K562 (cell line): ENCODE results near the gene ITPKB. TPM values are rescaled to one million over a fixed set of nuclear protein-coding genes. Genes with fewer than 3 reads are reported as not detected.

Source experiments
- ATAC-seq: fragments of 200-7000 bp; cut with Tn5 transposase; 3 replicates; pipeline ENCODE4 v1.9.1; 2020; ENCODE audit warnings: moderate library complexity
- BruUV-seq: library from RNA; stranded (reverse); fragments of 400-500 nt; replicated peaks from 2 replicates; lab custom pipeline; 2021; lab: Mats Ljungman, UMichigan
- CTCF ChIA-PET: fragments of 300-600 bp; formaldehyde crosslinking; extraction: SDS; loops from one replicate; lab custom pipeline; 2021; ENCODE audit warnings: low intra/inter-chr PET ratio; lab: Yijun Ruan, JAX
- POLR2A ChIA-PET: fragments of 300-600, 350-650 bp; sonication (Branson Sonifier 250); formaldehyde crosslinking; extraction: SDS; loops from one replicate; lab custom pipeline; 2021; ENCODE audit warnings: antibody characterized with exemption, inconsistent platforms; lab: Yijun Ruan, JAX
- DNase-seq, 4 experiments: peaks; one replicate each; pipeline versions ENCODE4 v3.0.0 to v3.0.0-alpha.2; 2011 to 2018; ENCODE audit warnings: low spot score in 3 of 4, mixed read lengths in 3 of 4; ENCODE audit errors: extremely low read depth in 1 of 4
- FAIRE-seq: peaks from 2 replicates; lab custom pipeline; 2011; peaks lifted over from hg19 to GRCh38; lab: Jason Lieb, UNC
- H2AFZ ChIP-seq: 2 replicates; pipeline ENCODE4 v1.6.0; 2011; ENCODE audit warnings: low read depth, low read length, control low read depth, inconsistent platforms
- H3K27ac ChIP-seq: fragments of 200-600 bp; 3 replicates; pipeline ENCODE4 v1.8.0; 2011; ENCODE audit warnings: low read depth, mild to moderate bottlenecking, control low read depth, inconsistent platforms, low read length, moderate library complexity, mixed read lengths; ENCODE audit errors: extremely low read depth
- H3K27me3 ChIP-seq, 2 experiments: fragments of 300-600 bp in 1 of 2; 2 replicates in 1 of 2; 3 replicates in 1 of 2; pipeline versions ENCODE4 v1.6.0 to v1.8.0; 2011; ENCODE audit warnings: inconsistent platforms in 2 of 2, low read length in 2 of 2, mild to moderate bottlenecking in 1 of 2, mixed read lengths in 1 of 2, moderate library complexity in 1 of 2; ENCODE audit not compliant: control insufficient read depth in 2 of 2, insufficient read depth in 2 of 2
- H3K36me3 ChIP-seq: fragments of 300-600 bp; 3 replicates; pipeline ENCODE4 v1.8.0; 2011; ENCODE audit warnings: mild to moderate bottlenecking, low read length, inconsistent platforms; ENCODE audit not compliant: control insufficient read depth, insufficient read depth
- H3K4me1 ChIP-seq, 2 experiments: fragments of 200-600 bp in 1 of 2; replicated peaks in 1 of 2; 2 replicates in 1 of 2; 3 replicates in 1 of 2; pipeline versions ENCODE4 v1.5.1 to v1.8.0; 2011; ENCODE audit warnings: inconsistent platforms in 2 of 2, low read length in 2 of 2, mild to moderate bottlenecking in 1 of 2, mixed read lengths in 1 of 2, moderate library complexity in 1 of 2; ENCODE audit not compliant: control insufficient read depth in 2 of 2, insufficient read depth in 2 of 2
- H3K4me2 ChIP-seq: 2 replicates; pipeline ENCODE4 v1.6.1; 2011; ENCODE audit warnings: low read length, control low read depth, inconsistent platforms, mixed read lengths; ENCODE audit not compliant: insufficient read depth
- H3K4me3 ChIP-seq: fragments of 200-600 bp; sonication (generic), shearing (Covaris generic); 2 replicates; pipeline ENCODE4 v1.5.1; 2016; ENCODE audit warnings: control low read depth, inconsistent platforms
- H3K79me2 ChIP-seq: fragments of 200-600 bp; 3 replicates; pipeline ENCODE4 v1.8.0; 2011; ENCODE audit warnings: low read length, inconsistent platforms; ENCODE audit not compliant: control insufficient read depth, insufficient read depth
- H3K9ac ChIP-seq, 2 experiments: 2 replicates each; pipeline versions ENCODE4 v1.6.0 to v1.6.1; 2011; ENCODE audit warnings: low read depth in 2 of 2, low read length in 2 of 2, control low read depth in 1 of 2, inconsistent platforms in 1 of 2, mild to moderate bottlenecking in 1 of 2, mixed read lengths in 1 of 2; ENCODE audit not compliant: insufficient read depth in 1 of 2
- H3K9me1 ChIP-seq: one replicate; pipeline ENCODE4 v1.6.0; 2011; ENCODE audit warnings: inconsistent platforms, mild to moderate bottlenecking, low read length, moderate library complexity; ENCODE audit not compliant: control insufficient read depth, insufficient read depth
- H3K9me3 ChIP-seq: replicated peaks from 2 replicates; pipeline ENCODE4 v1.5.1; 2011; ENCODE audit warnings: low read depth, low read length, inconsistent platforms; ENCODE audit not compliant: control insufficient read depth, insufficient read depth
- H4K20me1 ChIP-seq: replicated peaks from 2 replicates; pipeline ENCODE4 v1.6.1; 2011; ENCODE audit warnings: low read length, inconsistent platforms, mixed read lengths; ENCODE audit not compliant: control insufficient read depth, insufficient read depth
- GTF3C2 ChIP-seq: IDR thresholded peaks from 3 replicates; pipeline ENCODE4 v1.6.1; 2011; ENCODE audit warnings: borderline replicate concordance, mild to moderate bottlenecking, moderate library complexity; ENCODE audit not compliant: insufficient read length; ENCODE audit errors: extremely low read depth
- ZFP91 ChIP-seq: sonication (generic); formaldehyde crosslinking; IDR thresholded peaks from 2 replicates; pipeline ENCODE4 v1.8.0; 2022; ENCODE audit warnings: mild to moderate bottlenecking, missing genetic modification reagents
- WGBS: fragments of 100-300 bp; shearing (Covaris generic); methylation state at CpG from one replicate; pipeline ENCODE4 v1.1.6; 2016; ENCODE audit warnings: low coverage, mixed read lengths; ENCODE audit not compliant: insufficient coverage; ENCODE audit errors: missing lambda C conversion rate; 5-methylcytosine and 5-hydroxymethylcytosine counted together
- in situ Hi-C: fragments of 300-500 bp; cut with MboI; formaldehyde crosslinking; loops from 4 replicates; pipeline ENCODE4 v1.15.0; 2018; ENCODE audit warnings: inconsistent platforms, mixed read lengths
- intact Hi-C: fragments of 100-400 bp; cut with micrococcal nuclease; formaldehyde crosslinking; loops from 2 replicates; pipeline ENCODE4 v1.14.2; 2022
- polyA plus RNA-seq, 8 experiments: library from polyadenylated mRNA; depleted of rRNA in 4 of 8; stranded (reverse) in 5 of 8; unstranded in 3 of 8; fragments of >200 nt; fragmentation: Nextera tagmentation in 2 of 8; fragmentation: Illumina TruSeq in 1 of 8; extraction: Ambion mirVana in 2 of 8; extraction: Trizol in 1 of 8; gene quantifications; 2 replicates each; pipeline versions ENCODE4 v1.2.1 to v1.2.3, GENCODE V29; 2011 to 2014; ENCODE audit warnings: inconsistent platforms in 1 of 8, missing spikeins in 1 of 8
- total RNA-seq, 7 experiments: library from RNA; depleted of rRNA in 6 of 7; stranded (reverse); fragments of >200 nt in 6 of 7; fragmentation: Illumina TruSeq in 2 of 7; extraction: Trizol in 2 of 7; gene quantifications; 2 replicates each; pipeline versions ENCODE4 v1.2.1 to v1.2.3, GENCODE V29; 2011 to 2021; ENCODE audit warnings: low replicate concordance in 1 of 7

The ITPKB gene
- total and polyA plus RNA-seq, 9 of the 15 experiments (the other 6 are each of a cell fraction or from before 2014, with no cell fraction given): 0.01 to 0.22 TPM; not detected in 7

- no peak overlapping the region for H3K9ac ChIP-seq
- in situ Hi-C loops: no loop called here
- no peaks in the 10 kb centered on the region; the same call in 1 of the 2 replicates for H4K20me1 ChIP-seq
- WGBS: 0% methylated on average over 1 of the region's 1 CpG
- no peaks in the 10 kb centered on the region for H3K4me1 ChIP-seq
- no peak overlapping the region for H3K27ac ChIP-seq
- ChIA-PET CTCF (interaction anchor here (0.6 kb wide), 1 partner anchor 839 kb away, joined by 3 read pairs; no protein-coding TSS in a partner anchor), POLR2A (interaction anchor here (0.6 to 1.1 kb wide), 2 partner anchors 29 to 998 kb away, joined by 3 read pairs; no protein-coding TSS in a partner anchor)
- no peak overlapping the region for H3K4me3 ChIP-seq
- no peak overlapping the region for H2AFZ ChIP-seq
- DNase-seq (no peak), FAIRE-seq (no peak), ATAC-seq (no peak)
- intact Hi-C loops: loop anchor here (2.0 to 10.0 kb wide), 2 partner anchors 183 to 483 kb away; no protein-coding TSS in a partner anchor
- no peaks in the 10 kb centered on the region for H3K9me3 ChIP-seq
- no peaks in the 10 kb centered on the region for H3K36me3 ChIP-seq
- no peaks in the 10 kb centered on the region for H3K79me2 ChIP-seq
- H3K27me3 ChIP-seq: peaks cover 48 to 80% of the 10 kb centered on the region in 2 experiments
- no TSS peak for BruUV-seq
- H3K9me1 ChIP-seq: peaks cover 7% of the 10 kb centered on the region
- H3K4me2 ChIP-seq: no peak overlapping the region
- TF ChIP-seq GTF3C2 (no peak), ZFP91 (no peak)
These were observed 131.3 kb downstream of the ITPKB start for GRCh38 chr1:226607821-226608220.
